SH-SY5Y (cell line): ENCODE measurements around the gene EEF1AKMT3.
A peak's percentile ranks its signal among the peaks of the same experiment; 100 is the strongest.

ENCODE experiments used
- GATA2 ChIP-seq: IDR thresholded peaks from 2 replicates; pipeline ENCODE4 v1.6.1; 2011; ENCODE audit warnings: mild to moderate bottlenecking, low read depth, low read length
- GATA3 ChIP-seq: IDR thresholded peaks from 2 replicates; pipeline ENCODE4 v1.6.1; 2011; ENCODE audit warnings: low read depth, mild to moderate bottlenecking, low read length, moderate library complexity

DNA sequence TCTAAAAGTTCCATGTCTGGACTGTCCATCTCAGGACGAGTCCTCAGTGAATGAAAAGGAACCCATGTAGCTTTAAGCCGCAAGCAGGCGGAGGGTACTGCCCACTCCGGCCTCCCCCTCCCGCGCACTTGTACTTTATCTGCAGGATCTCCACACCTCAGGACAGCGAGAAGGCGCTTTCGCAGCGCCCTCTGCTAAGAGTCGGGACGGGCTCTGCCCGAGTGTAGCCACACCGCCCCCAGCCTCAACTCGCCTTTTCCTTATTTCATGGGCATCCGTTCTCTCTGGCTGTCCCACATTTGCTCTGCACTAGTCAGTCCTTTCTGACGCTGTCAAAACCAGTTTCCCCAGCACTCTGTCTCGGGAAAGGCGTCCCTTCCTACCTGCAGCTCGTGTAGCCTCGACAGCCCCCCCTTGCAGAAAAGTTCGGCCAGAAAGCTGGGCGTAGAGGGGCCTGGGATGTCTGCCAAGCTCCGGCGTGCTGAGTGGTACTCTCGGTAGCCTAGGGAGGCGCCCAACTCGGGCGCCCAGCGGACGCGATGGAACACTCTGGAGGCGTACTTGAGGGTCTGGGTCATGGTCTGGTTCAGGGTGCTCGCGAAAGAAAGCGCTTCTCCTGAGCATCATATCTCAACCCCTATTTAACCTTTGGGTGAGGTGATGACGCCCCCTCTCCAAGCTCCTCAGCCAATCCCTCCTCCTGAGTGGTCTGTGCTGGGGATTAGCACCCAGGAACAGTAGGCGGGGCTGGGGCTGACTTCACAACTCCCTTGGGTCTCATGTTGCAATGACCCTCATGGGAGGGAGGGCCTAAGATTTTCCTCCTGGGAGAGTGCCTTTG is 5.7 kb upstream of the EEF1AKMT3 start, which contains the start of gene CYP27B1:
- TF ChIP-seq GATA2 (peak; percentile 85), GATA3 (no peak)
